Daoy (cell line): Measurements from ENCODE around the gene VASH1. TPM values are rescaled to one million over a fixed set of nuclear protein-coding genes. Genes with fewer than 3 reads are reported as not detected.

ENCODE experiments used
- DNase-seq: peaks from one replicate; pipeline ENCODE4 v3.0.0-alpha.2; 2015; ENCODE audit warnings: low read depth
- total RNA-seq: library from RNA; depleted of rRNA; stranded (reverse); fragments of >200 nt; shearing (Covaris generic); gene quantifications from 2 replicates; pipeline ENCODE4 v1.2.3, GENCODE V29; 2014; rRNA removed

The VASH1 gene
- total RNA-seq, 1 experiment from 2014 or later, result 2.9 TPM

GRCh38 chr14:76829650-76830421 is 68.6 kb downstream of the VASH1 start:
- DNase-seq, result no peak

GRCh38 chr14:76830556-76830955 is 69.3 kb downstream of the VASH1 start:
- no peak for DNase-seq

GRCh38 chr14:76832503-76832988 is 71.3 kb downstream of the VASH1 start:
- DNase-seq, result no peak

Other genes starting within 250 kb of the VASH1 start
- gene ANGEL1, start 51.4 kb downstream of the VASH1 start, total RNA-seq, result 7.4 and 9.6 TPM in 2 replicates
- gene LRRC74A, start 64.9 kb downstream of the VASH1 start, total RNA-seq, result not detected in 2 replicates